ACHN (cell line): Measurements from ENCODE around the gene GLIPR2.
"Not testable (repeated sequence)": the region's sequence is repeated elsewhere in the genome, so short reads cannot be mapped to it uniquely, and the experiment has no call there.

Experiments used
- DNase-seq: peaks from one replicate; pipeline ENCODE4 v3.0.0-alpha.2; 2015
- in situ Hi-C: cut with HindIII; loops from 2 replicates; pipeline ENCODE4 v1.10.0; 2017; ENCODE audit warnings: low sequenced_read_pairs, low pct_ligation_motif_present, low pct_unique_long_range_greater_than_20kb

GLIPR2 gene

DNA sequence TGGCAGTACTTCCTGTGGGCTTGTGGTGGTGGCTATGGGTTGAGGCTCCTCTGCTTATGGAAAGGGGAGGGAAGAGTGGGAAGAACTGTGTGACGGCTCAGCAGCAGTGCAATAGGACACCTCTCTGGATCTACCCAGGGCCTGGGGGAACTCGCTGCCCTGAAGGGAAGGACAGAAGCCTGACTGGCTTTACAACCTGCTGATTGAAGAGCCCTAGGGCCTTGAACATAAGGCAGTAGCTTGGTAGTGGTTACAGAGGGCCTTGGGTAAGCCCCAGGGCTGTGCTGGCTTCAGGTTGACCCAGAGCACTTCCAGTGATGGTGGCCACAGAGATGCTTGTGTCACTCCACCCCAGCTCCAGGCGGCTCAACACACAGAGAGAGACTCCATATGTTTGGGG is 38.2 kb downstream of the GLIPR2 start:
- in situ Hi-C loops: no loop called here
- DNase-seq: no peak

DNA sequence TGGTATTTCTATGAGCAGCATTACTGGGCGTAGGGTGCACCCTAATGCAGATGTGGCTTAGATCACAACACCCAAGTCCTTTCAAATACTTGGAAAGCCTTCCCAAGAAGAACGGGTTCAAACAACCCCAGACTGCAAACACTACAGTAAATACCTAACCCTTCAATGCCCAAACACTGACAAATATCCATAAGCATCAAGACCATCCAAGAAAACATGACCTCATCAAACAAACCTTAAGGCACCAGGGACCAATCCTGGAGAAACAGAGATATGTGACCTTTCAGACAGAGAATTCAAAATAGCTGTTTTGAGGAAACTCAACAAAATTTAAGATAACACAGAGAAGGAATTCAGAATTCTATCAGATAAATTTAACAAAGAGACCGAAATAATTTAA is 38.7 kb downstream of the GLIPR2 start:
- DNase-seq, in situ Hi-C loops: not testable (repeated sequence)

- DNase-seq, in situ Hi-C loops: not testable (repeated sequence)
Observed at GRCh38 chr9:36176496-36176895, 40.0 kb downstream of the GLIPR2 start.

GRCh38 chr9:36177571-36177970 is 41.0 kb downstream of the GLIPR2 start:
- in situ Hi-C loops: no loop called here
- DNase-seq: no peak

- DNase-seq, in situ Hi-C loops: not testable (repeated sequence)
Observed at GRCh38 chr9:36180243-36180642, 43.7 kb downstream of the GLIPR2 start.

DNA sequence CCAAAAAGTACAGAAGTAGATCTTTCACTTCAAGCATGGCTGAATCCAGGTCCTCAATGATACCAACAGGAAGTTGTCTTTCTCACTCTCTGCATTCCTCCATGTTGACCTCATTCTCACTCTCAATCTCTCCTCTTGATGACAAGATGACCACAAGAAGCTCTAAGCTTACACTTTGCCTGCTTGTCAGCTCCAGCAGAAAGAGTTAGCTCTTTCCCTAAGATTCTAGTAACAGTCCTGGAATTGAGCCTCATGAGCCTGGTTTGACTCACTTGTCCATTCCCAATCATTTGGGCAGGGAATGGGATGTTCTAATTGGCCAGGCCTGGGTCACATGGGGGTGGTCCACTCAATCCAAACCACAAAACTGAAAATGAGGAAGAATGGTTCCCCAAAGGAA is 50.9 kb downstream of the GLIPR2 start:
- in situ Hi-C loops: no loop called here
- DNase-seq: peak; percentile 63

GRCh38 chr9:36188212-36188611 is 51.7 kb downstream of the GLIPR2 start:
- in situ Hi-C loops: no loop called here
- DNase-seq: no peak

- DNase-seq: peak; percentile 29
- in situ Hi-C loops: no loop called here
Observed at GRCh38 chr9:36189976-36190375, 53.4 kb downstream of the GLIPR2 start.

DNA sequence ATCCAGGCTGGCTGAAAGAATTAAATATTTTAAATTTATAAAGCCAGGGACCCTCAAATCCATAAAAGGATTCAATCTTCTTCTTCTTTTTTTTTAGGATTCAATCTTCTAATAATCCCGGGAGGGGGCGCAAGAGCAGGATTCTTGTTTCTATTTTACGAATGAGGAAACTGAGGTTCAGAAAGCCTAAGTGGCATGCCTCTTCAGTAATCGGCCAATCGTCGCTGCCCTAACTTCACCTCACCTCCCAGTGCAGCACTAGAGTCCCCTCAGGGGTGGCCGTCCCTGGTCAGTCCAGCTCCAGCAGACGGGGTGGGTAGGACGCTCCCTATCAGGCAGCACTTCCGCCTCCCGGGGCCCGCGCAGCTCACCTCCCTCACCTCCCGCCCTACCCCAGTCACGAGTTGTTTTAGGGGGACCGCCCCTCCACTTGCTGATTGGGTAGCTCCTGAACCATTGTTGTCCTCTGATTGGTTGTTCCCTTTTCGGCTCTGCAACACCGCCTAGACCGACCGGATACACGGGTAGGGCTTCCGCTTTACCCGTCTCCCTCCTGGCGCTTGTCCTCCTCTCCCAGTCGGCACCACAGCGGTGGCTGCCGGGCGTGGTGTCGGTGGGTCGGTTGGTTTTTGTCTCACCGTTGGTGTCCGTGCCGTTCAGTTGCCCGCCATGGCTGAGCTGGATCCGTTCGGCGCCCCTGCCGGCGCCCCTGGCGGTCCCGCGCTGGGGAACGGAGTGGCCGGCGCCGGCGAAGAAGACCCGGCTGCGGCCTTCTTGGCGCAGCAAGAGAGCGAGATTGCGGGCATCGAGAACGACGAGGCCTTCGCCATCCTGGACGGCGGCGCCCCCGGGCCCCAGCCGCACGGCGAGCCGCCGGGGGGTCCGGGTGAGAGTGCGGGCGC is 54.1 kb downstream of the GLIPR2 start, which contains the start of gene CLTA:
Gene CLTA (plus strand): TSS at position 534 of the 902 bp plus-strand sequence. CDS start 136 bp downstream, at position 670.
- DNase-seq: peak; percentile 97
- in situ Hi-C loops: no loop called here

- peak; percentile 32 for DNase-seq
- in situ Hi-C loops: no loop called here
Observed at GRCh38 chr9:36191290-36191645, 54.7 kb downstream of the GLIPR2 start.

DNA sequence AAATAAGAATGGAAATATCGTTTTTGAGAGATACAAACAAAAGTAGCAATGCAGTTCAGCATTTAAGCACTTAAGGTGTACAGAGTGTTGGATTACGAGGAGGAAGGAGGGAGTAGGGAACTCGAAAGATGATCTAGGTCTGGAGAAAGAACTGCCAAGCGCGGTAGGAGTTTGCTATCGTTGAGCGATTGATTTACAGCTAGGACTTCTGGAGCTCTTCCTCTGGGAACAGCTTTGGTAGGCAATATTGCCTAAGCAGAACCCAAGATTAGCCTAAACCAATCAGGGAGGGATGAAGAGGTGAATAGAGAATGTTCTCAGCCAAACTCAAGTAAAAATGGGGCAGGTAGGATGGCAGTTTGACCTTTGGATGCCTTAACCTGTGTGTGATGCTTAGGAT is 55.2 kb downstream of the GLIPR2 start:
- in situ Hi-C loops: no loop called here
- DNase-seq: no peak

GRCh38 chr9:36192196-36192595 is 55.7 kb downstream of the GLIPR2 start:
- in situ Hi-C loops: no loop called here
- peak; percentile 32 for DNase-seq

GRCh38 chr9:36193023-36193422 is 56.5 kb downstream of the GLIPR2 start:
- in situ Hi-C loops: no loop called here
- no peak for DNase-seq

- in situ Hi-C loops: no loop called here
- no peak for DNase-seq
Observed at GRCh38 chr9:36194326-36195000, 57.9 kb downstream of the GLIPR2 start.

- in situ Hi-C loops: loop anchor here (25.0 kb wide), 1 partner anchor 157 kb away; no protein-coding TSS in a partner anchor
- DNase-seq: peak; percentile 36
Observed at GRCh38 chr9:36204906-36205547, 68.5 kb downstream of the GLIPR2 start.

- in situ Hi-C loops: loop anchor here (25.0 kb wide), 1 partner anchor 155 kb away; no protein-coding TSS in a partner anchor
Observed at GRCh38 chr9:36207016-36207415, 70.5 kb downstream of the GLIPR2 start.

GRCh38 chr9:36207546-36208012 is 71.0 kb downstream of the GLIPR2 start:
- DNase-seq: no peak
- in situ Hi-C loops: loop anchor here (25.0 kb wide), 1 partner anchor 155 kb away; no protein-coding TSS in a partner anchor

More at GRCh38 chr9:36207016-36207415, 70.5 kb downstream of the GLIPR2 start:
- DNase-seq: peak; percentile 55

DNA sequence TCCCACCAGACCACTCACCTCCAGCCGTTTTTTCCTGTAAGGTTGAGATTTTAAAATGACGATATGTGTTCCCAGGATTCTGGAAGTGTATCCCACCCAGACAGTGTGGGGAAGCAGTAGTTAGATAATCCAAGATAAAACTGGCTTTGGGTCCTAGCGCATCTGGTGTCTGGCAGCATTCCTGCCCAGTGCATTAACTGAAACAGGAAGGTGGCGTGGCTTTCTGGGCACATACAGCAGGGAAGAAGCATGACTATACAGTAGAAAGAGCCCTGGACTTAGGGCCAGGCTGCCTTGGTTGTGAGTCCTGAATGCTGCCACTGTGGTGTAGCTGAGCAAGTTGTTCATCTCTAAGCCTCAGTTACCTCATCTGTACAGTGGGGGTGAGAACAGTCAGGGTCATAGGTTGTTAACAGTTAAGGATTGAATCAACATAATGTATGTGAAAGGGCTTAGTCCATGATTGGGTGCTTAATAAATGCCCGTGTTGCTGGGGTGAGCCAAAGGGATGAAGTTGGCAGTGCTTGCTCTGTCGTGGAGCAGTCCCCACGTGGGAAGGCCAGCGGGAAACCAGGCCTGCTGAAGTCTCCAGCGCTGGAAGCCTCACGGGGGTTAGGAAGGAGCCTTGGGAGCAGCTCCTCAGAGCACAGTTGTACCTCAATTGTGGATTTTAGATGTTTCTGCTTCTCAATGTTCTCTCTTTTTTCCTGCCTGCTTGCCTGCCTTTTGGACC is 72.2 kb downstream of the GLIPR2 start:
- in situ Hi-C loops: loop anchor here (25.0 kb wide), 1 partner anchor 154 kb away; no protein-coding TSS in a partner anchor
- DNase-seq: no peak
